GM21360 (cell line): Measurements from ENCODE around the gene SKAP1.
"Not testable (repeated sequence)": the region's sequence is repeated elsewhere in the genome, so short reads cannot be mapped to it uniquely, and the experiment has no call there.

Experiments
- ATAC-seq: cut with Tn5 transposase; IDR thresholded peaks from one replicate; pipeline ENCODE4 v1.9.1; 2021; ENCODE audit warnings: mild to moderate bottlenecking, moderate library complexity; ENCODE audit not compliant: unreplicated experiment

The SKAP1 gene

GRCh38 chr17:48251950-48252349, 178.1 kb downstream of the SKAP1 start:
- no peak for ATAC-seq

DNA sequence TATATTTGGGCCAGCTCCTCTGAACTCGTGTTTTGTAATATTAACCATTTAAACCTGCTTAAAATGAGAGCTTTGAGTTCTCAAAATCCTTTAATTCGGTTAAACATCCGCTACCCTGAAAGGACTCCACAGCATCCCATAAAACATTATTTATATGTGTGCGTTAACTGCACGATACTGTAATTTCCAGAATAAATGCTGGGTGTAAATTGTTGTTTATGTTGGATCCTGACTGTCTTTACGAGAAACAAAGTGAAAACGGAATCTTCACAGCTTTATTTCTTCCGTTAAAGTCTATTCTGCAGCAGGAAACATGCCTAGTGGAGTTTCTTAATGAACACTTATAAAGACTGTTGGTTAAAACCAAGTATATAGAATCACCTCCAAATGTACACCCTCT, 179.1 kb downstream of the SKAP1 start:
- no peak for ATAC-seq

DNA sequence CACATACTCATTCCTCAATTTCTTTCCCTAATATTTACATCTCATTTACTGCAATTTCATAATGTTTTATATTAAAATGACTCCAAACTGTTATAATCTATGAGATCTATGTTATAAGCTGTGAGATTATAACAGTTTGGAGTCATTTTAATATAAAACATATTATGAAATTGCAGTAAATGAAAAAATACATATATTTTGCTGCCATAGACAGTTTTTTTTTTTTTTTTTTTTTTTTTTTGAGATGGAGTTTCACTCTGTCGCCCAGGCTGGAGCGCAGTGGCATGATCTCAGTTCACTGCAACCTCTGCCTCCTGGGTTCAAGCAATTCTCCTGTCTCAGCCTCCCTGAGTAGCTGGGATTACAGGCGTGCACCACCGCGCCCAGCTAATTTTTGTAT, 180.0 kb downstream of the SKAP1 start:
- ATAC-seq: not testable (repeated sequence)

DNA sequence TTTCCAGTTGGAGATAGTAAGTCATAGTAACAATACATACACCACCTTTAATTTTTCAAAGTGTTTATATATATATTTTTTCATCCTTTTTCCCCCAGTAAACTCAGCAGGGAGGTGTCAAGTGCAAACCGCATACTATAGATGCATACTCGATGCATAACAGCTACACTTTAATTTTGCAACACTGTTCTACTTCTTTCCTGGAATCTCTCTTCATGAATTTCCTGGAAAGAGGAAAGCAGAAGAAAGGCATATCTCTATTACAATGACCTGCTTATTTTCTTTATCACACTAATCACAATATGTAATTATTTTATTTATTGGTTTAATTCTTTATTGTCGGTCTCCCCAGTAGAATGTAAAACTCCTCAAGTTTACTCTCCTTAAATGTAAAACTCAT, 182.4 kb downstream of the SKAP1 start:
- no peak for ATAC-seq

- no peak for ATAC-seq
Measured at GRCh38 chr17:48247038-48247437, 183.0 kb downstream of the SKAP1 start.

- no peak for ATAC-seq
Measured at GRCh38 chr17:48246612-48247011, 183.4 kb downstream of the SKAP1 start.

- not testable (repeated sequence) for ATAC-seq
Measured at GRCh38 chr17:48245465-48246033, 184.5 kb downstream of the SKAP1 start.

DNA sequence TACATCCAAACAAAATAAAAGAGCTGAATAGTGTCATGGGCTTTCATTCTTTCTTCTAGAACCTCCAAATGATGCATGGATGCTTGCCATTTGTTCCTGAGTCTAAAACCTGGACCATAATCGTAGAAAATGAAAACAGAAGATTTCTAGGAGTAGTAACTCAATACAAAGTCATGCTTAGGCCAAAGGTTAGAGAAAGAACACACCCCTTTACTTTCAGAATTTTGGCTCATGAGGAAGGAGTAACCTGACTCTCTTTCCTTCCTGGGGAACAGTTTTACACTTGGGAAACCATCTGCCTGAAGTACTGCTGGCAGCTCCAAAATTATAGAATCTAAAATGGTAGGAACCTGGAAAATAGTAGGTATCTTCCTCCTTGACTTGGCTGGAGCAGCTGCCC, 185.2 kb downstream of the SKAP1 start:
- no peak for ATAC-seq

- ATAC-seq: no peak
Measured at GRCh38 chr17:48244121-48244711, 185.8 kb downstream of the SKAP1 start.

DNA sequence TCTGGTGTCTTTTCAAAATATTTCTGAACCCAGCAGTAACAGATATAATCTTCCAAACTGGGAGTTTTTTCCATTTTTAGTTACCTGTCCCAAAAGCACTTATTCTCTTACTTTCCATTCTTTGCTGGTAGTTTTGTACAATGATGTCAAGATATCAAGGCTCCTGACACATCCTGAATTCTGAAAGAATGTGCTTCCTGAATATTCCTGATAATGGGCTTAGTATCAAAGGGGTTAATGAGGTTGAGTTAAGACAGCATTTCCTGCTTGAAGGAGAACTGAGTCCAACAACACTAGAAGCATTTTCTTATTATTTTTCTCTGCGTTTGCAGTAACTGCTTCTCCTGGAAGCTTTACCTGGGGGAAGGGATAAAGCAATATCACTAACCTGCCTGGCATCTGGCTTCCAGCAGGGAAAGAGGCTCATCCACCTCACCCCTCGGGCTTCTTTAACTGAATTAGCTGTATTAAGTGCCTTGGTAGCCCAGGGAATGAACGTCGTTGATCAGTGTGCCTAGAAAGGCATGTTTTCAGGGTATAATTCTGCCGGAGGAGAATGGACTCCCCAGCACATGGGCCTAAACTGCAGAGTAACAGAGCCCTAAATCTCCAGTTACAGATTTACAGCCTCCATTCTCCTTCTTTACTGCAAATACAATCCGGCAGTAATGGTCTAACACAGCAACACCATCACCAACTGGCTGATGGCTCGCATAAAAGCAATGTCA, 188.1 kb downstream of the SKAP1 start:
- ATAC-seq: no peak

- peak; percentile 86 for ATAC-seq
Measured at GRCh38 chr17:48241131-48241591, 188.9 kb downstream of the SKAP1 start.

- ATAC-seq: peak; percentile 14
Measured at GRCh38 chr17:48240562-48241130, 189.4 kb downstream of the SKAP1 start.

DNA sequence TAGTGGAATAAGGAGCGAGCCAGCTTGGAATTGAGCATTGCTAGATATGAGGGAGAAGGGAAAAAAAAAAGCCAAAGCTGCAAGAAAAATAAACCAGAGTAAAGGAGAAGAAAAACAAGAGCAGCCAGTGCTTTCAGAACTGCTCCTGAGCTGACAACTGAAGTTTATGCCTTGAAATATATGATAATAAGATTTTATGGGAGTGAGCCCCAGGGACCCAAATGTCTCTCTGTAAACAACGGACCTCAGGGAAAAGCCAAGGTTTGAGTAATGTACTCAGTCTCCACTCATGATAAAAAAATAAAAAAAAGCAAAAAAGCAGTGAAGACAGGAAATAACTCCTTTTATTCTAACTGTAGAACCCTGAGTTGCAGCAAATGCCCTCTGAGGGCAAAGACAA, 189.9 kb downstream of the SKAP1 start:
- ATAC-seq: no peak

DNA sequence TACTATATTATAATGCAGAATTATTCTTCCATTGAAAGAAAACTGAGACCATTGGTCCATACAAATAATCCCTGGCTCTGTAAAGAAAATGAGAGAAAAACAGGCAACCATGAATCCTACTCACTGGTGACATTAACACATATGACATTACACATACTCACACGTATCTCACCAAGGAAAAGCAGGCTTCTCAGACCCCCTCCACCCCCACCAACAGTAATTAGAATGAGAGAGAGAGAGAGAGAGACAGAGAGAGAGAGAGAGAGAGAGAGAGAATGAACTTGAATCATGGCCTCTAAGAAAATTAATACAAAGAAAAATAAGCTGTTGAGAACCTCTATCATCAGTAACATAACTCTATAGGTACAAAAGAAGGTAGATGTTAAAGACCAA, 190.4 kb downstream of the SKAP1 start:
- no peak for ATAC-seq

- ATAC-seq: no peak
Measured at GRCh38 chr17:48238933-48239602, 190.9 kb downstream of the SKAP1 start.

- no peak for ATAC-seq
Measured at GRCh38 chr17:48237456-48237855, 192.6 kb downstream of the SKAP1 start.

- ATAC-seq: no peak
Measured at GRCh38 chr17:48236681-48237134, 193.3 kb downstream of the SKAP1 start.

GRCh38 chr17:48234922-48235321, 195.1 kb downstream of the SKAP1 start:
- no peak for ATAC-seq

DNA sequence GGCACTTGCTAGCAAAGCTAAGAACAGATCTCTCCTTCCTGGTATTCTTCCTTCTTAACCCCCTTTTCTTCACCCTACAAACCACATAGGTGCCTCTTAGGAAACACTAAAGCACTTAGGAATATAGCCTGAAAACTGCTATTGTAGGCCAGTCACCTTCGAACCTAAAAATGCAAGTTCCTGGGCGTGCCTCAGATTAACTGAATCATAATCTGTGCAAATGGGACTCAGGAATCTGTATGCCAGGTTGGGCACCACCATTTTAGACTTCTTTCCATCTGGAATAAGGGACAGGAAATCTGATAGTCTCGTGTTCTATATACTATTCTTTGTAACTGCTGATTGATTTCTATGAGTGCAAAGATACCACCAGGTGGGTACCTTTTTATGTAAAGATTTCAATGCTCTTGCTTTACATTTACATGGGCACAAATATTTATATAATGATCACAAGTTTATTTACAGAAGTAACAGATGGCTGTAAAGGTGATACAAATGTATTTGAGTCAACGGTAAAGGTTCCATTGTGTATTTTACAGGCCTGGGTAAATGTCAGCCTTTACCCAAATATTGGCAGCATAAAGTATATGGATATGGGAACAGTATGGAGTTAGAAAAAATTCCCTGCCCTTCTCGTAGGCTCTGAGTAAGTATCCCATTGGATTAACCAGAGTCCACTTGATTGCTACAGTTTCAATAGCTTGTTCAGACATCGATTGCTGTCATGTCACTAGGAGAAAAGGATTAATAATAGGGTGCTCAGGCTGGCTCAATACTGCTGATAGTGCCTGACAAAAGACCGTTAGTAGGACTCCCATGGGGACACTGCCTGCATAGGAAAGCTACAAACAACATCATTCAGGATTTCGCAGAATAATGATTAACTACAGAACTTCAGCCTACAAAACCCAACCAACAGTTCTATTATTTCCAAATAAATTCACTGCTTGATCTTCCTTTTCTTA, 197.7 kb downstream of the SKAP1 start:
- ATAC-seq: no peak

DNA sequence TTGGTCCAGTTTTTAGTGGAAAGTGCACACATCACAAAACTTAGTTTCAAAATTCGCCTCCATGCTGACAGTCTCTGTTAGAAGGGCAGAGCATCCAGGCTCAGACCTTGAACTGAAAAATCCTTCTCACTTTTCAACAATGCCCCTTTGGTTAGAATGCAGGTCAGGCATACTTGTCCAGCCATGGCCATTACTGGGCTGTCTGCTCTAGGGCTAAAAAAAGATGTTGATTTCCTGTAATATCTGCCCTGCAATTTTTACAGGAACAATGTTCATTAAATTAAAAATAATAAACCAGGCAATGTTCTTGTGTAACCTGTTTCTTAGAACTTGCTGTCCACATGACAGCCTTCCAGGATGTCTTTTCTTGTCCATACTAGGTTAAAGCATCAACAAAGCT, 200.1 kb downstream of the SKAP1 start:
- no peak for ATAC-seq
